AG09309 (cell line): ENCODE data around the gene TMEM242.

Experiments used
- DNase-seq: peaks from one replicate; pipeline ENCODE4 v3.0.0-alpha.2; 2010; ENCODE audit warnings: low read depth
- H3K4me3 ChIP-seq: 2 replicates; pipeline ENCODE4 v1.5.1; 2011; ENCODE audit warnings: mild to moderate bottlenecking, low read depth, low read length, moderate library complexity; ENCODE audit not compliant: control insufficient read depth
- CTCF ChIP-seq: IDR thresholded peaks from 2 replicates; pipeline ENCODE4 v1.5.1; 2011; ENCODE audit warnings: mild to moderate bottlenecking, low read depth, low read length, inconsistent platforms; ENCODE audit not compliant: insufficient read depth, control insufficient read depth; ENCODE audit errors: missing control alignments

TMEM242 gene

GRCh38 chr6:157280157-157280556, 43.2 kb downstream of the TMEM242 start:
- H3K4me3 ChIP-seq: no peak overlapping the region
- TF ChIP-seq CTCF: no peak
- no peak for DNase-seq

GRCh38 chr6:157278171-157278570, 45.1 kb downstream of the TMEM242 start:
- H3K4me3 ChIP-seq: no peak overlapping the region
- TF ChIP-seq CTCF: no peak
- no peak for DNase-seq

DNA sequence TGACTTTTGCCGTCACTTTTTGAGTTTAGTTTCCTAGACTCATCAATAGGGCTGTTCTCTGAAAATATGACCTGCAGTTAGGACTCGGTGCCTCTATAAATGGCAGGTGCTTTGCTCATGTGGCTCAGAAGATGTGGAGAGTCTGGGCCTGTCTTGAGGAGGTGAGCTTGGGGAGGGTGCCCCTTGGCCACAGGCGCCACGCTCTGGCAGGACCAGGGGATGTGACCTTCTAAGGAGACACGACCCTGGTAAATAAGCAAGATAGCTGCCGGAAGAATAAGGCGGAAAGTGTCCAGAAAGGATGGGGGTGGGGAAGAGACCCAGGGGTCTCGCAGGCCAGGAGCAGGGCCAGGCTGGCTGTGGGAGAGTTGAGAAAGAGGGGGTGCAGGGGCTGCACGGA, 46.6 kb downstream of the TMEM242 start:
- no peak for DNase-seq
- no peak overlapping the region for H3K4me3 ChIP-seq
- TF ChIP-seq CTCF: no peak

- H3K4me3 ChIP-seq: no peak overlapping the region
- no peak for TF ChIP-seq CTCF
- DNase-seq: no peak
These were observed 47.2 kb downstream of the TMEM242 start for GRCh38 chr6:157276134-157276532.

GRCh38 chr6:157274471-157275226, 48.7 kb downstream of the TMEM242 start:
- no peak for DNase-seq
- H3K4me3 ChIP-seq: peak overlapping the region; percentile 55
- peak; percentile 46 for TF ChIP-seq CTCF

DNA sequence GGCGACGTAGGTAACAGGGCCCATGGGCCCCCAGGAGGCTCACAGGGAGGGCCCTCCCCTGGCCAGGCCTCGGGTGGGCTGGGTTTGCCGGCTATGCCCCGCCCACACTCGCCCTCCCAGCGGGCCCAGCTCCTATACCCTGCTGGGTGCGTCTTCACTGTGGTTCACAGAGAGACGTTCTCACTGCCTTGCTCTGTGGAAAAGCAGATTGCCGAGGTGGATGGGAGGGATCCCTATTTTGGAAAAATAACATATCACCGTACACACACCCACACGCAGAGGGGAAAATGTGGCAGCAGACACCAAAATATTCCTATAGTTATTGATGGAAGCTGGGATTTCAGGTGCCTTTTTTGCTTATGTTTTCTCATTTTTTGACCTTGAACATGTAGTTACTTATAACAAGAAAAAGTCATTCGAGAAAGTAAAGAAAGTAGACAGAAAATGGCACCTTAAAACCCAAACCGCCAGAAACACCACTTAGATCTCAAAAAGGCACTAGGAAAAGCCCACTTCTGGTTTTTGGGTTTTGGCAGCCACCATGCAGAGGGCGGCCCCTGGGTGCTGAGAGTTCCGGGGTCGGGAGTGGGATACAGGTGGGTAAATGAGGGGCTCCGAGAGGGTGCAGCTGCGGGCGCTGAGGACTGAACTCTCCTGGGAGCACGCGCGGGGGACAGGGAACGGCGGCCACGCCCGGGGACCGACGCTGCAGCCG, 49.4 kb downstream of the TMEM242 start:
- no peak for TF ChIP-seq CTCF
- DNase-seq: no peak
- peak overlapping the region; percentile 55 for H3K4me3 ChIP-seq
